OCI-LY7 (cell line): ENCODE results near the gene GTF2H1. TPM values are rescaled to one million over a fixed set of nuclear protein-coding genes. Genes with fewer than 3 reads are reported as not detected.

Experiments
- Bru-seq: library from RNA; stranded (reverse); fragments of 400-500 nt; gene quantifications from one replicate; lab custom pipeline; 2021; lab: Mats Ljungman, UMichigan
- BruChase-seq, 2 experiments: library from RNA; stranded (reverse); fragments of 400-500 nt; gene quantifications; one replicate each; lab custom pipeline; 2021; lab: Mats Ljungman, UMichigan
- BruUV-seq: library from RNA; stranded (reverse); fragments of 400-500 nt; replicated peaks from 2 replicates; lab custom pipeline; 2021; lab: Mats Ljungman, UMichigan
- CTCF ChIA-PET: fragments of 300-600 bp; sonication (Branson Sonifier 250); formaldehyde crosslinking; loops from one replicate; lab custom pipeline; 2022; ENCODE audit warnings: antibody characterized with exemption; ENCODE audit not compliant: unreplicated experiment; lab: Charles Lee
- POLR2A ChIA-PET: fragments of 300-600 bp; sonication (Branson Sonifier 250); formaldehyde crosslinking; loops from one replicate; lab custom pipeline; 2022; ENCODE audit warnings: antibody characterized with exemption; lab: Charles Lee
- DNase-seq: peaks from one replicate; pipeline ENCODE4 v3.0.0-alpha.2; 2015; ENCODE audit warnings: low spot score
- H2AFZ ChIP-seq: fragments of 200-600 bp; sonication (generic), shearing (Covaris generic); 2 replicates; pipeline ENCODE4 v1.6.1; 2014; ENCODE audit warnings: mild to moderate bottlenecking, antibody characterized with exemption, low read length, moderate library complexity
- H3K27ac ChIP-seq: fragments of 200-600 bp; sonication (generic); 2 replicates; pipeline ENCODE4 v1.5.1; 2014; ENCODE audit warnings: mixed run types, low read depth, mild to moderate bottlenecking, moderate library complexity, low read length, inconsistent platforms; ENCODE audit not compliant: poor library complexity, severe bottlenecking
- H3K36me3 ChIP-seq: fragments of 200-600 bp; sonication (generic); 2 replicates; pipeline ENCODE4 v1.6.1; 2014; ENCODE audit warnings: mild to moderate bottlenecking, antibody characterized with exemption, low read length, moderate library complexity, mixed read lengths; ENCODE audit not compliant: insufficient read depth
- H3K4me1 ChIP-seq: fragments of 200-600 bp; sonication (generic); 2 replicates; pipeline ENCODE4 v1.5.1; 2014; ENCODE audit warnings: mild to moderate bottlenecking, low read length; ENCODE audit not compliant: insufficient read depth, poor library complexity, severe bottlenecking
- H3K4me2 ChIP-seq: fragments of 200-600 bp; sonication (generic); 2 replicates; pipeline ENCODE4 v1.6.1; 2014; ENCODE audit warnings: mild to moderate bottlenecking, low read length
- H3K4me3 ChIP-seq: fragments of 200-600 bp; sonication (generic); 2 replicates; pipeline ENCODE4 v1.5.1; 2014; ENCODE audit warnings: mild to moderate bottlenecking, low read depth, low read length; ENCODE audit not compliant: poor library complexity, severe bottlenecking
- H3K79me2 ChIP-seq: fragments of 200-600 bp; sonication (generic); 2 replicates; pipeline ENCODE4 v1.6.1; 2016; ENCODE audit warnings: low read depth, mild to moderate bottlenecking, low read length, moderate library complexity, mixed read lengths; ENCODE audit not compliant: insufficient read depth
- H3K9me2 ChIP-seq: fragments of 200-600 bp; sonication (generic); 2 replicates; pipeline ENCODE4 v1.6.1; 2016; ENCODE audit warnings: mild to moderate bottlenecking, low read length, mixed read lengths; ENCODE audit not compliant: insufficient read depth
- H3K9me3 ChIP-seq: fragments of 200-600 bp; sonication (generic); 2 replicates; pipeline ENCODE4 v1.6.1; 2014; ENCODE audit warnings: mild to moderate bottlenecking, mixed run types, low read length, mixed read lengths
- H4K20me1 ChIP-seq: fragments of 200-600 bp; sonication (generic); 2 replicates; pipeline ENCODE4 v1.6.1; 2014; ENCODE audit warnings: mild to moderate bottlenecking, antibody characterized with exemption, low read length, moderate library complexity, mixed read lengths; ENCODE audit not compliant: insufficient read depth
- EZH2phosphoT487 ChIP-seq: fragments of 200-600 bp; sonication (generic); IDR thresholded peaks from 2 replicates; pipeline ENCODE4 v1.6.1; 2018; ENCODE audit warnings: low read depth, borderline replicate concordance, mild to moderate bottlenecking, mixed run types, antibody characterized with exemption, low read length, moderate library complexity, mixed read lengths
- intact Hi-C: fragments of 100-400 bp; cut with micrococcal nuclease; formaldehyde crosslinking; loops from one replicate; pipeline ENCODE4 v1.10.0; 2022; ENCODE audit not compliant: unreplicated experiment
- long read RNA-seq: library from polyadenylated mRNA; stranded (forward); transcript quantifications from one replicate; pipeline ENCODE4 v2.0.0, GENCODE V29; 2022
- total RNA-seq, 2 experiments: library from RNA; depleted of rRNA in 1 of 2; stranded (reverse); fragments of >200 nt in 1 of 2; shearing (Covaris generic) in 1 of 2; gene quantifications; 2 replicates each; pipeline ENCODE4 v1.2.3, GENCODE V29; 2014 to 2022
- TF ChIP-seq, protein P1 (sequence below): fragments of 200-600 bp; sonication (generic); conservative IDR thresholded peaks from 2 replicates; pipeline ENCODE4 v1.5.1; 2014; ENCODE audit warnings: mild to moderate bottlenecking, antibody characterized with exemption, low read length, moderate library complexity, mixed read lengths

The GTF2H1 gene
- total RNA-seq (2014; rRNA removed; shearing (Covaris generic)) (48.0 and 53.1 TPM in 2 replicates), total RNA-seq (2022) (58.0 and 62.1 TPM in 2 replicates), Bru-seq, nascent RNA (percentile 82 among the genes with signal in this experiment), BruChase-seq, experiment 1, labeled RNA remaining after a 6-hour chase (percentile 74 among the genes with signal in this experiment), BruChase-seq, experiment 2, labeled RNA remaining after a 2-hour chase (percentile 79 among the genes with signal in this experiment)
- long read RNA-seq, transcript GTF2H1-201 (15 exons, 2,982 nt), result major isoform, 32 of 53 reads
- long read RNA-seq, partial matches to known transcripts, result 12 of 53 reads
- long read RNA-seq, other reads (novel, unspliced or antisense), result 6 of 53 reads

DNA sequence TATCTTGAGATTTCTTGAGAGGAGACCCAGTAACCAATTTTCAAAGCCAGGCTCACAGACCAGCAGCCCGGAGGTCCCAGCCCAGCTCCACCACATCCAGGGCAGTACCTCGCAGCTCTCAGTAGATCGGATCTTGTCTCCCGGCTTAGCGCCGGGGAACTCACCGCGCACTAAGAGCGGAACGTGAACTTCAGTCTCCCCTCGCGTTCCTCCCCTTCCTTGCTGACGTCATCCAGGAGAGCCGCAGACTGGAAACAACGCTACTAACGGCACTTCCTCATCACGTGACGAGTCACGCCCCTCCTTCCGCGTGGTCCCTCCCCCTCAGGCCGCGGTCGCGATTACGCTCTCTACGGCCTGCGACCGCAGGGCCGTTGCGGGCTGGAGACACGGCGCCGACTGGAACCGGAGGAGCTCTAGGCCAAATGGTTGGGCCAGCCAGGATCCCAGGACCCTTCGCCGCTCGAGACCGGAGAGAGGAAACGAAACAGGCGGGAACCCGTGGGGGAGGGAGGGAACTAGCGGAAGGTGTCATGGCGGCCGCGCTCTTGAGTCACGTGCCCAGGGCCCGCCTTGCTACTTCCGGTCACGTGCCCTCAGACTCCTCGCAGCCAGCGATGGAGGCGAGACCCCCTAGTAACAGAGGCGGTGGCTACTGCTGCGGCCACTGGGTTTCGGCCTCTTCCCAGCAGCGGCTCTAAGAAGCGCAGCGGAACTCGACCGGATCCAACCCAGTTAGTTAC lies at the start of gene GTF2H1, which contains the start of gene HPS5:
Gene GTF2H1, plus strand, starts transcription at position 599 of the 743 bp plus-strand sequence. CDS start 10,508 bp downstream, outside the sequence.
Gene HPS5, minus strand, starts transcription at position 172 of the 743 bp plus-strand sequence. CDS start 4,282 bp downstream, outside the sequence.
- ChIA-PET POLR2A (interaction anchor here (0.6 to 4.4 kb wide), 18 partner anchors 10 to 311 kb away, joined by 3 to 31 read pairs (median 4); partner anchors contain the start of genes LDHA, SPTY2D1 and TSG101), CTCF (interaction anchor here (0.6 to 1.0 kb wide), 2 partner anchors 41 to 74 kb away, joined by 3 read pairs; no protein-coding TSS in a partner anchor)
- H3K9me3 ChIP-seq, result no peaks in the 10 kb centered on the region
- peaks cover 90% of the 10 kb centered on the region for H3K79me2 ChIP-seq
- H4K20me1 ChIP-seq, result peaks cover 27% of the 10 kb centered on the region; the same call in 1 of the 2 replicates
- peak within 1 kb of the TSS; percentile 87 for H3K4me3 ChIP-seq
- intact Hi-C loops, result loop anchor here (1.0 to 5.0 kb wide), 6 partner anchors 74 to 312 kb away; partner anchors contain the start of genes SPTY2D1 and TSG101
- no peak for TF ChIP-seq EZH2phosphoT487
- TF ChIP-seq, protein P1, sequence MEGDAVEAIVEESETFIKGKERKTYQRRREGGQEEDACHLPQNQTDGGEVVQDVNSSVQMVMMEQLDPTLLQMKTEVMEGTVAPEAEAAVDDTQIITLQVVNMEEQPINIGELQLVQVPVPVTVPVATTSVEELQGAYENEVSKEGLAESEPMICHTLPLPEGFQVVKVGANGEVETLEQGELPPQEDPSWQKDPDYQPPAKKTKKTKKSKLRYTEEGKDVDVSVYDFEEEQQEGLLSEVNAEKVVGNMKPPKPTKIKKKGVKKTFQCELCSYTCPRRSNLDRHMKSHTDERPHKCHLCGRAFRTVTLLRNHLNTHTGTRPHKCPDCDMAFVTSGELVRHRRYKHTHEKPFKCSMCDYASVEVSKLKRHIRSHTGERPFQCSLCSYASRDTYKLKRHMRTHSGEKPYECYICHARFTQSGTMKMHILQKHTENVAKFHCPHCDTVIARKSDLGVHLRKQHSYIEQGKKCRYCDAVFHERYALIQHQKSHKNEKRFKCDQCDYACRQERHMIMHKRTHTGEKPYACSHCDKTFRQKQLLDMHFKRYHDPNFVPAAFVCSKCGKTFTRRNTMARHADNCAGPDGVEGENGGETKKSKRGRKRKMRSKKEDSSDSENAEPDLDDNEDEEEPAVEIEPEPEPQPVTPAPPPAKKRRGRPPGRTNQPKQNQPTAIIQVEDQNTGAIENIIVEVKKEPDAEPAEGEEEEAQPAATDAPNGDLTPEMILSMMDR, result no peak
- peak within 1 kb of the TSS; percentile 76 for H2AFZ ChIP-seq
- no TSS peak for BruUV-seq
- peaks cover 45% of the 10 kb centered on the region for H3K36me3 ChIP-seq
- peaks cover 40% of the 10 kb centered on the region for H3K4me1 ChIP-seq
- DNase-seq, result peak; percentile 99
- H3K9me2 ChIP-seq, result no peaks in the 10 kb centered on the region
- peak within 1 kb of the TSS; percentile 79 for H3K27ac ChIP-seq
- H3K4me2 ChIP-seq, result peak within 1 kb of the TSS; percentile 96

DNA sequence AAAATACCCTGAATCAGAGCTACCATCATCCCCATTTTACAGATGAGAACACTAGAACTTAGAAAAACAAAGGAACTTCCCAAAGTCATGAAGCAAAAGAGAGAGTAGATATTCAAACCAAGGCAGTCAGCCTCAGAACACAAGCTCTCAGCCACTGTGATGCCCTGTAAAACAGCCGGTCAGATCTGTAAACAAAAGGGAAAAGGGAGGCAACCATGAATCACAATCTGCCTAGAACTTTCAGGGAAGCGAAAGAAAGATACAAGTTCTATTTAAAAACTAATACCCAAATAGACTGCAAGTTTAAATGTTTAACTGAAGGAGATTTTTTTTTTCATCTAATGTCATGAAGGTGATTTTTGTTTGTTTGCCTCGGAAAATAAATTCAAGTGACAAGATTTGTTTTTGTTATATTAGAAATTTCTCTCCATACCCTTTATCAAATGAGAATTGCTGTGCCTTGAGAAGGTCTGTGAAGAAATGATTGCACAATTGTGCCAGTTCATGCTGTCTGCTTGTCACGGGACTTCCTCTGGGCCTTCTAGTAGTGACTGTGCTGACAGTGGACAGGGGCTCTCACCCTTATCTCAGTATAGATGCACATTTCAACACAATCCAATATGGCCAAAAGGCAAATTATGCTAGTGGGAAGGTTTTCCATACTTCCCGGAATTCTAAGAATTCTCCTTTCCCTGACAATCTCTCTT lies 44.6 kb upstream of the GTF2H1 start:
- DNase-seq, result no peak
- H3K4me2 ChIP-seq, result no peak overlapping the region
- ChIA-PET CTCF (no interaction called here), POLR2A (interaction anchor here (0.7 kb wide), 2 partner anchors 137 to 356 kb away, joined by 4 read pairs; partner anchors contain the start of gene SPTY2D1)
- TF ChIP-seq, protein P1, result no peak
- no peak for TF ChIP-seq EZH2phosphoT487
- BruUV-seq, result no TSS peak
- no peaks in the 10 kb centered on the region for H4K20me1 ChIP-seq
- no peak overlapping the region for H3K4me3 ChIP-seq
- H3K79me2 ChIP-seq, result no peaks in the 10 kb centered on the region
- peaks cover 44% of the 10 kb centered on the region for H3K36me3 ChIP-seq
- H3K4me1 ChIP-seq, result peaks cover 5% of the 10 kb centered on the region
- intact Hi-C loops, result no loop called here
- H2AFZ ChIP-seq, result no peak overlapping the region
- H3K9me3 ChIP-seq, result no peaks in the 10 kb centered on the region
- no peak overlapping the region for H3K27ac ChIP-seq
- H3K9me2 ChIP-seq, result no peaks in the 10 kb centered on the region
